Lower leg skin (tissue), 3 donors: ENCODE measurements around the gene RAPGEF2.

ENCODE experiments used
- CTCF ChIP-seq, 3 donors: fragments of 450-650 bp; IDR thresholded peaks; one replicate each; pipeline ENCODE4 v1.5.1; 2016; ENCODE audit warnings: antibody characterized with exemption in 3 of 3, mild to moderate bottlenecking in 3 of 3, moderate library complexity in 2 of 3
- POLR2A ChIP-seq, 2 donors: fragments of 450-650 bp; IDR thresholded peaks; one replicate each; pipeline ENCODE4 v1.6.1; 2016 to 2017; ENCODE audit warnings: antibody characterized with exemption in 2 of 2, mild to moderate bottlenecking in 1 of 2, moderate library complexity in 1 of 2

GRCh38 chr4:159317203-159317602, 214.3 kb downstream of the RAPGEF2 start:
- TF ChIP-seq CTCF (IDR thresholded peaks at IDR 0.05) (no peak), POLR2A (IDR thresholded peaks at IDR 0.05) (no peak)
